ENCODE results near the gene OR2A25.

DNA sequence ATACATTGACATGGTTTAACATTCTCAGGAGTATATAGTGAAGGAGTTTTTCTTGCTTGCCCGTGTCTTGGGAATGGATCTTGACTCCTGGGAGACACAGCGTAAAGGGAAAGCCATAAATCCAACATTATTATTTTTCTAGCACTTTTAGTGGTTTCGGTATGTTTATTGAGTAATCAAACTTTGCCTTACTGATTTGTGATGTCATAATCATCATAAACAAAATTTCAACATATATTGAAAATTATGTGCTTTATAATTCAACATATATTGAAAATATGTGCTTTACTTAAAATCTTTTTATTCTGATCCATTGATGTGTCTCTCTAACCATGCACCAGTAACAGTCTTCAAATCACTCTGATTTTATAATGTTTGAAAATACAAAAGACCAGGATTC lies 41.1 kb upstream of the OR2A25 start:
- TF ChIP-seq USF2 (CRISPR knock-in tag; IDR thresholded peaks at IDR 0.05) (no peak), FOXP4 (CRISPR knock-in tag; IDR thresholded peaks at IDR 0.05) (no peak)

Measured in WTC11 (cell line).